HepG2 (cell line): ENCODE results near the gene GLDN. TPM values are rescaled to one million over a fixed set of nuclear protein-coding genes. Genes with fewer than 3 reads are reported as not detected.

ENCODE experiments used
- ATAC-seq: fragments of 200-7000 bp; cut with Tn5 transposase; 3 replicates; pipeline ENCODE4 v1.9.1; 2020; ENCODE audit warnings: mild to moderate bottlenecking, moderate library complexity
- BruUV-seq: library from RNA; stranded (reverse); fragments of 400-500 nt; replicated peaks from 2 replicates; lab custom pipeline; 2021; lab: Mats Ljungman, UMichigan
- CTCF ChIA-PET: fragments of 300-600 bp; formaldehyde crosslinking; extraction: SDS; loops from one replicate; lab custom pipeline; 2021; ENCODE audit warnings: low total read pairs, inconsistent platforms, low intra/inter-chr PET ratio; lab: Yijun Ruan, JAX
- POLR2A ChIA-PET: fragments of 350-600 bp; sonication (Branson Sonifier 250); formaldehyde crosslinking; loops from one replicate; lab custom pipeline; 2020; ENCODE audit warnings: antibody characterized with exemption, inconsistent platforms; lab: Yijun Ruan, JAX
- DNase-seq: peaks from one replicate; pipeline ENCODE4 v3.0.0-alpha.2; 2015; ENCODE audit warnings: low spot score
- FAIRE-seq: peaks from 3 replicates; lab custom pipeline; 2011; peaks lifted over from hg19 to GRCh38; lab: Jason Lieb, UNC
- H2AFZ ChIP-seq: one replicate; pipeline ENCODE4 v1.6.1; 2011; ENCODE audit warnings: low read length, inconsistent platforms
- H3K27ac ChIP-seq: fragments of 300-600 bp; 3 replicates; pipeline ENCODE4 v1.8.0; 2011; ENCODE audit warnings: mixed run types, mild to moderate bottlenecking, mixed read lengths, low read length, inconsistent platforms; ENCODE audit not compliant: insufficient read depth; ENCODE audit errors: extremely low read length
- H3K27me3 ChIP-seq, 2 experiments: fragments of 200-600 bp in 1 of 2; 2 replicates in 1 of 2; 3 replicates in 1 of 2; pipeline versions ENCODE4 v1.6.0 to v1.8.0; 2011; ENCODE audit warnings: low read length in 2 of 2, mild to moderate bottlenecking in 2 of 2, moderate library complexity in 2 of 2, inconsistent platforms in 1 of 2; ENCODE audit not compliant: insufficient read depth in 2 of 2, control insufficient read depth in 1 of 2
- H3K36me3 ChIP-seq, 2 experiments: fragments of 200-600 bp in 1 of 2; replicated peaks in 1 of 2; 2 replicates in 1 of 2; 3 replicates in 1 of 2; pipeline versions ENCODE4 v1.5.1 to v1.8.0; 2011; ENCODE audit warnings: low read length in 2 of 2, inconsistent platforms in 1 of 2; ENCODE audit not compliant: insufficient read depth in 2 of 2, control insufficient read depth in 1 of 2
- H3K4me1 ChIP-seq: 2 replicates; pipeline ENCODE4 v1.5.1; 2012; ENCODE audit warnings: low read length, inconsistent platforms; ENCODE audit not compliant: insufficient read depth
- H3K4me2 ChIP-seq: 2 replicates; pipeline ENCODE4 v1.6.0; 2011; ENCODE audit warnings: low read depth, low read length, inconsistent platforms
- H3K4me3 ChIP-seq, 3 experiments: fragments of 200-600 bp in 1 of 3; sonication (generic), shearing (Covaris generic) in 1 of 3; replicated peaks in 1 of 3; 2 replicates each; pipeline ENCODE4 v1.5.1; 2011 to 2016; ENCODE audit warnings: low read length in 3 of 3, inconsistent platforms in 2 of 3, low read depth in 2 of 3, mild to moderate bottlenecking in 2 of 3, control low read depth in 1 of 3, mixed read lengths in 1 of 3; ENCODE audit not compliant: insufficient read depth in 1 of 3
- H3K79me2 ChIP-seq: one replicate; pipeline ENCODE4 v1.6.1; 2011; ENCODE audit warnings: low read length, inconsistent platforms; ENCODE audit not compliant: insufficient read depth
- H3K9ac ChIP-seq: 2 replicates; pipeline ENCODE4 v1.6.0; 2011; ENCODE audit warnings: mild to moderate bottlenecking, low read depth, low read length, inconsistent platforms; ENCODE audit not compliant: insufficient read depth
- H3K9me3 ChIP-seq: 2 replicates; pipeline ENCODE4 v1.5.1; 2012; ENCODE audit warnings: mild to moderate bottlenecking, low read length
- H4K20me1 ChIP-seq: 2 replicates; pipeline ENCODE4 v1.6.0; 2011; ENCODE audit warnings: inconsistent platforms, mild to moderate bottlenecking, low read length, moderate library complexity; ENCODE audit not compliant: insufficient read depth
- ATF4 ChIP-seq, 2 experiments: fragments of 450-650 bp in 1 of 2; sonication (generic) in 1 of 2; formaldehyde crosslinking; IDR thresholded peaks; 2 replicates each; pipeline versions ENCODE4 v1.5.0 to v1.8.0; 2020 to 2022; ENCODE audit warnings: mild to moderate bottlenecking in 1 of 2, missing genetic modification reagents in 1 of 2
- CREBL2 ChIP-seq: sonication (generic); formaldehyde crosslinking; IDR thresholded peaks from 2 replicates; pipeline ENCODE4 v1.8.1; 2023; ENCODE audit warnings: missing genetic modification reagents, mild to moderate bottlenecking, borderline replicate concordance
- HNRNPH1 ChIP-seq: fragments of 200-400 bp; formaldehyde crosslinking; optimal IDR thresholded peaks from 2 replicates; pipeline ENCODE3; 2017; ENCODE audit warnings: mild to moderate bottlenecking, low read depth, low read length
- NFKB2 ChIP-seq: sonication (generic); formaldehyde crosslinking; IDR thresholded peaks from 2 replicates; pipeline ENCODE4 v1.4.0; 2020; ENCODE audit warnings: missing genetic modification reagents, borderline replicate concordance
- POLR2A ChIP-seq, 2 experiments: IDR thresholded peaks; 2 replicates each; pipeline ENCODE4 v1.6.1; 2011; ENCODE audit warnings: low read depth in 2 of 2, low read length in 2 of 2, mild to moderate bottlenecking in 1 of 2, moderate library complexity in 1 of 2; ENCODE audit not compliant: insufficient read depth in 1 of 2
- RCOR2 ChIP-seq: IDR thresholded peaks from 2 replicates; pipeline ENCODE4 v1.6.1; 2016; ENCODE audit warnings: missing biosample characterization, missing genetic modification reagents
- SIX4 ChIP-seq: sonication (generic); formaldehyde crosslinking; IDR thresholded peaks from 2 replicates; pipeline ENCODE4 v1.4.0; 2020; ENCODE audit warnings: missing genetic modification reagents
- SNAI1 ChIP-seq: sonication (generic); formaldehyde crosslinking; IDR thresholded peaks from 2 replicates; pipeline ENCODE4 v1.5.0; 2020; ENCODE audit warnings: mild to moderate bottlenecking, missing genetic modification reagents, borderline replicate concordance
- SNAPC5 ChIP-seq: sonication (generic); formaldehyde crosslinking; IDR thresholded peaks from 2 replicates; pipeline ENCODE4 v1.8.1; 2023; ENCODE audit warnings: mild to moderate bottlenecking, missing genetic modification reagents, borderline replicate concordance
- SRSF4 ChIP-seq: fragments of 200-400 bp; formaldehyde crosslinking; IDR thresholded peaks from one replicate; pipeline ENCODE4 v1.6.1; 2018; ENCODE audit warnings: mild to moderate bottlenecking, low read depth, low read length, moderate library complexity; ENCODE audit not compliant: poor library complexity, severe bottlenecking
- SRSF9 ChIP-seq: fragments of 200-400 bp; formaldehyde crosslinking; IDR thresholded peaks from 2 replicates; pipeline ENCODE4 v1.6.1; 2018; ENCODE audit warnings: borderline replicate concordance, mild to moderate bottlenecking, low read depth, low read length; ENCODE audit not compliant: insufficient read depth, poor library complexity, severe bottlenecking
- TBL1XR1 ChIP-seq: fragments of 150-350 bp; IDR thresholded peaks from 2 replicates; pipeline ENCODE4 v1.6.1; 2014; ENCODE audit warnings: borderline replicate concordance, low read length; ENCODE audit not compliant: partially characterized antibody
- ZNF3 ChIP-seq: IDR thresholded peaks from 2 replicates; pipeline ENCODE4 v1.7.0; 2017; ENCODE audit warnings: inconsistent platforms
- ZNF44 ChIP-seq: sonication (generic); formaldehyde crosslinking; IDR thresholded peaks from 2 replicates; pipeline ENCODE4 v1.5.1; 2020; ENCODE audit warnings: mild to moderate bottlenecking, missing genetic modification reagents
- ZNF510 ChIP-seq: sonication (generic); formaldehyde crosslinking; IDR thresholded peaks from 2 replicates; pipeline ENCODE4 v1.4.0; 2020; ENCODE audit warnings: low read depth, mild to moderate bottlenecking, missing genetic modification reagents
- ZNF552 ChIP-seq: sonication (generic); formaldehyde crosslinking; IDR thresholded peaks from 2 replicates; pipeline ENCODE4 v1.9.0; 2022; ENCODE audit warnings: missing genetic modification reagents, mild to moderate bottlenecking, borderline replicate concordance
- ZNF704 ChIP-seq: sonication (generic); formaldehyde crosslinking; IDR thresholded peaks from 2 replicates; pipeline ENCODE4 v1.8.1; 2023; ENCODE audit warnings: mild to moderate bottlenecking, inconsistent platforms, moderate library complexity, missing genetic modification reagents, borderline replicate concordance
- ZNF766 ChIP-seq: sonication (generic); formaldehyde crosslinking; IDR thresholded peaks from 2 replicates; pipeline ENCODE4 v1.5.0; 2020; ENCODE audit warnings: missing genetic modification reagents, borderline replicate concordance
- in situ Hi-C: cut with HindIII; loops from 2 replicates; pipeline ENCODE4 v1.10.0; 2017; ENCODE audit warnings: low pct_unique_long_range_greater_than_20kb; ENCODE audit not compliant: extremely low pct_ligation_motif_present
- intact Hi-C: fragments of 100-400 bp; cut with micrococcal nuclease; formaldehyde crosslinking; loops from one replicate; pipeline ENCODE4 v1.10.0; 2022; ENCODE audit not compliant: unreplicated experiment
- polyA plus RNA-seq, 8 experiments: library from polyadenylated mRNA; depleted of rRNA in 3 of 8; stranded (reverse) in 7 of 8; unstranded in 1 of 8; fragments of >200 nt; fragmentation: Illumina TruSeq in 4 of 8; extraction: Trizol in 4 of 8; gene quantifications; 2 replicates each; pipeline versions ENCODE4 v1.2.1 to v1.2.3, GENCODE V29; 2011 to 2016; ENCODE audit warnings: low read depth in 4 of 8, missing spikeins in 1 of 8, mixed read lengths in 1 of 8; ENCODE audit not compliant: insufficient read depth in 1 of 8
- total RNA-seq, 5 experiments: library from RNA; depleted of rRNA; stranded (reverse); fragments of >200 nt; fragmentation: Illumina TruSeq; extraction: Trizol; gene quantifications; 2 replicates each; pipeline ENCODE4 v1.2.3, GENCODE V29; 2016; ENCODE audit warnings: low read depth in 1 of 5
- TF ChIP-seq, protein P1 (sequence below): sonication (generic); formaldehyde crosslinking; IDR thresholded peaks from 2 replicates; pipeline ENCODE4 v1.8.1; 2023; ENCODE audit warnings: mild to moderate bottlenecking, missing genetic modification reagents
- TF ChIP-seq, protein P2 (sequence below): sonication (generic); formaldehyde crosslinking; IDR thresholded peaks from 2 replicates; pipeline ENCODE4 v1.4.0; 2020; ENCODE audit warnings: missing genetic modification reagents, borderline replicate concordance

Gene GLDN
- total and polyA plus RNA-seq, 2 of the 13 experiments (the other 11 are each of a cell fraction or from before 2014, with no cell fraction given), result 0.86 to 1.0 TPM

- TF ChIP-seq CREBL2 (CRISPR knock-in tag), result no peak
- no peak for TF ChIP-seq SRSF4
- TF ChIP-seq, protein P1, sequence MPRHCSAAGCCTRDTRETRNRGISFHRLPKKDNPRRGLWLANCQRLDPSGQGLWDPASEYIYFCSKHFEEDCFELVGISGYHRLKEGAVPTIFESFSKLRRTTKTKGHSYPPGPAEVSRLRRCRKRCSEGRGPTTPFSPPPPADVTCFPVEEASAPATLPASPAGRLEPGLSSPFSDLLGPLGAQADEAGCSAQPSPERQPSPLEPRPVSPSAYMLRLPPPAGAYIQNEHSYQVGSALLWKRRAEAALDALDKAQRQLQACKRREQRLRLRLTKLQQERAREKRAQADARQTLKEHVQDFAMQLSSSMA (CRISPR knock-in tag), result no peak
- no peak for TF ChIP-seq ZNF704 (CRISPR knock-in tag)
- no peak for TF ChIP-seq HNRNPH1
- no peak for TF ChIP-seq RCOR2 (CRISPR knock-in tag)
- no peak for TF ChIP-seq SNAPC5
- no peak for TF ChIP-seq SIX4
- TF ChIP-seq ATF4 (CRISPR knock-in tag; IDR thresholded peaks at IDR 0.05), result no peak
- no peak for TF ChIP-seq SRSF9
Observed at GRCh38 chr15:51371266-51371665, 29.8 kb downstream of the GLDN start (continued).

DNA sequence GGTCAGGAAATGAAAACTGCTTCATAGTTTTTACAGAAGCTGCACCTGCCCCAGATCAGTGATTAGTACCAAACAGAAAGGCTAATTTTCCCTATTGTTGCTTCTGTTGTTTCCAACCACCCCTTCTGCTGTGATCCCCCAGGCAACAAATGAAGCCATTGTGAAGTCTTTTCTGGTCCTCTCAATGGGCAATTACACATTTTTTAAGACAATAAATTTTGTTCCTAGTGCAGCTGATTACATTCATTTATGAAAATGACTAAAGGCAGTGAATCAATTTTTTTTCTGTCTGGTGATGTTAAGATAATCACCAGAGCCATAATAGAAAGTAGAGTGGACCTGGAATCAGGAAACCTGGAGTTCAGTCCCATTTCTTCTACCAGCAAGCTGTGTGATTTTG, 32.7 kb downstream of the GLDN start:
- no peak overlapping the region for H3K4me3 ChIP-seq
- DNase-seq (no peak), ATAC-seq (no peak), FAIRE-seq (no peak)
- H4K20me1 ChIP-seq, result no peaks in the 10 kb centered on the region
- H3K9me3 ChIP-seq, result no peaks in the 10 kb centered on the region
- POLR2A ChIA-PET, result no interaction called here
- no peak overlapping the region for H2AFZ ChIP-seq
- no peak overlapping the region for H3K4me2 ChIP-seq
- intact Hi-C loops, result no loop called here
- no peaks in the 10 kb centered on the region for H3K79me2 ChIP-seq
- in situ Hi-C loops, result no loop called here
- no peak overlapping the region for H3K9ac ChIP-seq
- H3K4me1 ChIP-seq, result peaks cover 13% of the 10 kb centered on the region
- H3K36me3 ChIP-seq, result no peaks in the 10 kb centered on the region
- CTCF ChIA-PET, result no interaction called here
- no peaks in the 10 kb centered on the region for H3K27me3 ChIP-seq
- no peak overlapping the region for H3K27ac ChIP-seq
- no TSS peak for BruUV-seq
- TF ChIP-seq TBL1XR1, result no peak
- TF ChIP-seq SNAI1 (CRISPR knock-in tag), result no peak
- no peak for TF ChIP-seq ZNF44 (CRISPR knock-in tag)
- TF ChIP-seq ZNF510 (CRISPR knock-in tag), result no peak
- TF ChIP-seq, protein P2, sequence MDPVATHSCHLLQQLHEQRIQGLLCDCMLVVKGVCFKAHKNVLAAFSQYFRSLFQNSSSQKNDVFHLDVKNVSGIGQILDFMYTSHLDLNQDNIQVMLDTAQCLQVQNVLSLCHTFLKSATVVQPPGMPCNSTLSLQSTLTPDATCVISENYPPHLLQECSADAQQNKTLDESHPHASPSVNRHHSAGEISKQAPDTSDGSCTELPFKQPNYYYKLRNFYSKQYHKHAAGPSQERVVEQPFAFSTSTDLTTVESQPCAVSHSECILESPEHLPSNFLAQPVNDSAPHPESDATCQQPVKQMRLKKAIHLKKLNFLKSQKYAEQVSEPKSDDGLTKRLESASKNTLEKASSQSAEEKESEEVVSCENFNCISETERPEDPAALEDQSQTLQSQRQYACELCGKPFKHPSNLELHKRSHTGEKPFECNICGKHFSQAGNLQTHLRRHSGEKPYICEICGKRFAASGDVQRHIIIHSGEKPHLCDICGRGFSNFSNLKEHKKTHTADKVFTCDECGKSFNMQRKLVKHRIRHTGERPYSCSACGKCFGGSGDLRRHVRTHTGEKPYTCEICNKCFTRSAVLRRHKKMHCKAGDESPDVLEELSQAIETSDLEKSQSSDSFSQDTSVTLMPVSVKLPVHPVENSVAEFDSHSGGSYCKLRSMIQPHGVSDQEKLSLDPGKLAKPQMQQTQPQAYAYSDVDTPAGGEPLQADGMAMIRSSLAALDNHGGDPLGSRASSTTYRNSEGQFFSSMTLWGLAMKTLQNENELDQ (CRISPR knock-in tag), result no peak
- TF ChIP-seq ZNF552 (CRISPR knock-in tag), result no peak
- TF ChIP-seq ZNF766 (CRISPR knock-in tag), result no peak
- no peak for TF ChIP-seq NFKB2 (CRISPR knock-in tag)
- no peak for TF ChIP-seq ZNF3 (CRISPR knock-in tag)
- TF ChIP-seq POLR2A (IDR thresholded peaks at IDR 0.05; ENCODE audit: insufficient read depth in 1 of 2, low read depth in 2 of 2, low read length in 2 of 2), result no peak
